Activated CD8-positive, alpha-beta T cell treated with anti-CD3 and anti-CD28 coated beads for 36 hours (primary cell): ENCODE data around the gene BORCS6. TPM values are rescaled to one million over a fixed set of nuclear protein-coding genes. Genes with fewer than 3 reads are reported as not detected.
A peak's percentile ranks its signal among the peaks of the same experiment; 100 is the strongest.

Experiments
- ATAC-seq: fragments of 200-7000 bp; cut with Tn5 transposase; one replicate; pipeline ENCODE4 v1.10.0; 2021; ENCODE audit warnings: mild to moderate bottlenecking, moderate library complexity
- CTCF ChIA-PET: fragments of 350-600 bp; sonication (Branson Sonifier 250); formaldehyde crosslinking; loops from one replicate; lab custom pipeline; 2021; ENCODE audit warnings: antibody characterized with exemption; lab: Charles Lee
- POLR2A ChIA-PET: fragments of 350-600 bp; sonication (Branson Sonifier 250); formaldehyde crosslinking; loops from one replicate; lab custom pipeline; 2021; ENCODE audit warnings: antibody characterized with exemption; lab: Charles Lee
- DNase-seq: peaks from one replicate; pipeline ENCODE4 v3.0.0-alpha.2; 2020
- H3K27ac Mint-ChIP-seq: one replicate; pipeline ENCODE4 v1.8.0; 2021; ENCODE audit warnings: mild to moderate bottlenecking, mixed read lengths
- H3K27me3 Mint-ChIP-seq: one replicate; pipeline ENCODE4 v1.8.0; 2021; ENCODE audit warnings: mixed read lengths
- H3K36me3 Mint-ChIP-seq: one replicate; pipeline ENCODE4 v1.8.0; 2021; ENCODE audit warnings: low read depth, mixed read lengths
- H3K4me1 Mint-ChIP-seq: one replicate; pipeline ENCODE4 v1.8.0; 2021; ENCODE audit warnings: low read depth, mixed read lengths
- H3K4me3 Mint-ChIP-seq: one replicate; pipeline ENCODE4 v1.8.0; 2021; ENCODE audit warnings: mild to moderate bottlenecking, moderate library complexity, mixed read lengths
- H3K9me3 Mint-ChIP-seq: one replicate; pipeline ENCODE4 v1.8.0; 2021; ENCODE audit warnings: mixed read lengths
- CTCF ChIP-seq: fragments of 200-600 bp; IDR thresholded peaks from one replicate; pipeline ENCODE4 v1.8.0; 2022; ENCODE audit warnings: antibody characterized with exemption, mild to moderate bottlenecking
- intact Hi-C: fragments of 100-400 bp; cut with micrococcal nuclease; formaldehyde crosslinking; loops from one replicate; pipeline ENCODE4 v1.10.0; 2022
- total RNA-seq, 2 experiments: library from RNA; stranded (reverse); gene quantifications; one replicate each; pipeline ENCODE4 v1.2.3, GENCODE V29; 2021

The BORCS6 gene
- total RNA-seq, 2 experiments from 2014 or later: 5.5 to 6.2 TPM

DNA sequence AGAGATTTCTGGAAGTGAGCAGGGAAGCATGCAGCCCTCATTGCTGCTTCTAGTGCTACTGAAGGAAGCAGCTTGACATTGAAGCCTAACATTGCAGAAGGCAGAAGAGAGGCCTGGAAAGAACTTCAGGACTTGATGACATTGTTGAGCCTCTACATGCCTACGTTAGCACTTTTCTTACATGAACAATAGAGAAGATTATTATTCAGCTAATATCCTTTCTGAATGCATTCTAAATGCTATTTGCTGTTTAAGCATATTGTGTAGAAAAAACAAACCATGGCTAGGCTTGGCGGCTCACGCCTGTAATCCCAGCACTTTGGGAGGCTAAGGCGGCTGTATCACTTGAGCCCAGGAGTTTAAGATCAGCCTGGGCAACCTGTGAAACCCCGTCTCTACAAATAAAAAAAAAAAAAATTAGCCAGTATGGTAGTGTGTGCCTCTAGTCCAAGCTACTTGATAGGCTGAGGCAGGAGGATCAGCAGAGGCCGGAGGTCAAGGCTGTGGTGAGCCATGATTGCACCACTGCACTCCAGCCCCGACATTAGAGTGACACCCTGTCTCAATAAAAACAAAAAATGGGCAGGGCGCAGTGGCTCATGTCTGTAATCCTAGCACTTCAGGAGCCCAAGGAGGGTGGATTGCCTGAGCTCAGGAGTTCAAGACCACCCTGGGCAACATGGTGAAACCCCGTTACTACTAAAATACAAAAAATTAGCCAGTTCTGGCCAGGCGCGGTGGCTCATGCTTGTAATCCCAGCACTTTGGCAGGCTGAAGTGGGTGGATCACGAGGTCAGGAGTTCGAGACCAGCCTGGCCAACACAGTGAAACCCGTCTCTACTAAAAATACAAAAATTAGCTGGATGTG is 22.6 kb upstream of the BORCS6 start:
- ChIA-PET POLR2A (interaction anchor here (1.2 to 16.5 kb wide), 6 partner anchors 9 to 39 kb away, joined by 5 to 186 read pairs (median 42); partner anchors contain the start of genes BORCS6, CTC1 and PFAS), CTCF (interaction anchor here (0.7 to 2.0 kb wide), 4 partner anchors 9 to 88 kb away, joined by 3 to 5 read pairs (median 4); no protein-coding TSS in a partner anchor)
- Mint-ChIP-seq H3K27me3 (no peaks in the 10 kb centered on the region), H3K27ac (no peak overlapping the region), H3K4me1 (peaks cover 10% of the 10 kb centered on the region), H3K9me3 (no peaks in the 10 kb centered on the region), H3K4me3 (no peak overlapping the region), H3K36me3 (peaks cover 17% of the 10 kb centered on the region)
- no peak for TF ChIP-seq CTCF
- intact Hi-C loops: no loop called here
- DNase-seq: no peak
- no peak for ATAC-seq

- DNase-seq (no peak), ATAC-seq (peak; percentile 50)
- Mint-ChIP-seq H3K27ac (peak overlapping the region; percentile 96), H3K4me1 (peaks cover 12% of the 10 kb centered on the region), H3K9me3 (no peaks in the 10 kb centered on the region), H3K27me3 (no peaks in the 10 kb centered on the region), H3K4me3 (peak overlapping the region; percentile 91), H3K36me3 (peaks cover 32% of the 10 kb centered on the region)
- ChIA-PET CTCF (interaction anchor here (1.4 to 2.1 kb wide), 10 partner anchors 8 to 990 kb away, joined by 3 to 8 read pairs (median 5); no protein-coding TSS in a partner anchor), POLR2A (interaction anchor here (0.6 to 16.5 kb wide), 11 partner anchors 11 to 92 kb away, joined by 3 to 186 read pairs (median 5); partner anchors contain the start of genes BORCS6, CTC1 and PFAS)
- TF ChIP-seq CTCF: no peak
- intact Hi-C loops: loop anchor here (1.0 kb wide), 1 partner anchor 10 kb away; no protein-coding TSS in a partner anchor
Observed at GRCh38 chr17:8210761-8211458, 20.9 kb upstream of the BORCS6 start.

DNA sequence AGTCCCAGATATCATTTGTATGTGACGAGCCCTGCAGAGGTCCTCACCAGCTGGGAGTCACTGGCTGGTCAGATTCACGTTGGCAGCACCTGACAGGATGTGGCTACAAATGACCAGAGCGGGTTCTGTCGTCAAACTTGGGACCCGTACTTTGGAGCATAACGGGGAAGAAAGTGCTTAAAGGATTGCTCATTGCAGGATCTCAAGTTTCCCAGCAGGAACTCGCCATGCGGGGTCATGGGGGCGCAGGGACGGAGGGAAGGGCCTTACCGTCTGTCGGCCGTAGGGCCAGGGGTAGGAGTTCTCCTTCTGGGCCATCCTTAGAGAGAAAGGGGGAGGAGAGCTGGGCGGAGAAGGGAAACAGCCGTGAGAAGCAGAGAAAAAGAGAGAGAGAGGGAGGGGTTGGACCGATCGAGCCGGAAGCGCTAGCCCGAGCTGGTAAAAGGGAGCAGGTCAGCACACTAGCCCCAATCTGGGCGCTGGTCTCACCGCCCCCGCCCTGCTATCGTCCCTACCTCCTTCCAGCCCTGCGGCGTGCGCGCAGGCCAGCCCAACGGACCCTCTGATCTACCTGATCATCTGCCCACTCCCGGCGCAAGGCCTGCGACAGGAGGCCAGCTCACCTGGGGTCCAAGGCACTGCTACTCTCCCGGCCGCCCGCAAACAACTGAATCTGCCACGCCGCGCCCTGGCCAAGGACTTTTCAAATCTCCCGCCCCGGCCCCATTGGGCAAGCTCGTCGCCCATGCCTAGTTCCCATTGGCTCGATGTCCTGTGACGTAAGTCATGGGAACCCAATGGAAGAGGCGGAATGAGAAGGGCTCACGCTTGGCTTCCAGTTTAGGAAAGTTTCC is 20.2 kb upstream of the BORCS6 start, which contains the start of gene AURKB:
TSS of gene AURKB (minus strand) at position 669 of the 854 bp plus-strand sequence. CDS start at position 318, 351 bp downstream.
- Mint-ChIP-seq H3K4me3 (peak within 1 kb of the TSS; percentile 91), H3K36me3 (peaks cover 36% of the 10 kb centered on the region), H3K27ac (peak within 1 kb of the TSS; percentile 96), H3K27me3 (no peaks in the 10 kb centered on the region), H3K9me3 (no peaks in the 10 kb centered on the region), H3K4me1 (peaks cover 12% of the 10 kb centered on the region)
- POLR2A ChIA-PET: interaction anchor here (0.6 to 16.5 kb wide), 17 partner anchors 10 to 166 kb away, joined by 3 to 186 read pairs (median 3); partner anchors contain the start of genes BORCS6, CTC1, KRABD2 and PFAS
- TF ChIP-seq CTCF: no peak
- DNase-seq: peak; percentile 97
- CTCF ChIA-PET: interaction anchor here (1.4 to 2.1 kb wide), 10 partner anchors 9 to 989 kb away, joined by 3 to 8 read pairs (median 5); no protein-coding TSS in a partner anchor
- ATAC-seq: peak; percentile 96
- intact Hi-C loops: no loop called here

- ChIA-PET CTCF (no interaction called here), POLR2A (interaction anchor here (0.7 to 16.5 kb wide), 6 partner anchors 10 to 91 kb away, joined by 3 to 186 read pairs (median 10); partner anchors contain the start of gene BORCS6)
- H3K27ac Mint-ChIP-seq: no peak overlapping the region
- peaks cover 58% of the 10 kb centered on the region for H3K36me3 Mint-ChIP-seq
- no peak for ATAC-seq
- intact Hi-C loops: no loop called here
- no peak overlapping the region for H3K4me3 Mint-ChIP-seq
- no peak for TF ChIP-seq CTCF
- H3K4me1 Mint-ChIP-seq: peaks cover 15% of the 10 kb centered on the region
- H3K27me3 Mint-ChIP-seq: no peaks in the 10 kb centered on the region
- no peak for DNase-seq
- H3K9me3 Mint-ChIP-seq: no peaks in the 10 kb centered on the region
Observed at GRCh38 chr17:8206536-8206935, 16.6 kb upstream of the BORCS6 start.
